Astrocyte of the cerebellum (primary cell): ENCODE measurements around the gene ZDHHC1.

Source experiments
- DNase-seq: peaks from one replicate; pipeline ENCODE4 v3.0.0-alpha.2; 2011; ENCODE audit warnings: low read depth
- H3K4me3 ChIP-seq: 2 replicates; pipeline ENCODE4 v1.5.1; 2011; ENCODE audit warnings: mild to moderate bottlenecking, low read depth, low read length, moderate library complexity
- CTCF ChIP-seq: IDR thresholded peaks from 2 replicates; pipeline ENCODE4 v1.5.1; 2012; ENCODE audit warnings: low read length, low read depth, moderate library complexity, mild to moderate bottlenecking; ENCODE audit errors: missing control alignments
- in situ Hi-C: cut with HindIII; loops from 2 replicates; pipeline ENCODE4 v1.10.0; 2017; ENCODE audit warnings: low sequenced_read_pairs

ZDHHC1 gene

GRCh38 chr16:67350324-67350723, 66.0 kb downstream of the ZDHHC1 start:
- H3K4me3 ChIP-seq: no peak overlapping the region
- DNase-seq: no peak
- in situ Hi-C loops: loop anchor here (10.0 kb wide), 1 partner anchor 94 kb away; no protein-coding TSS in a partner anchor
- TF ChIP-seq CTCF: no peak

DNA sequence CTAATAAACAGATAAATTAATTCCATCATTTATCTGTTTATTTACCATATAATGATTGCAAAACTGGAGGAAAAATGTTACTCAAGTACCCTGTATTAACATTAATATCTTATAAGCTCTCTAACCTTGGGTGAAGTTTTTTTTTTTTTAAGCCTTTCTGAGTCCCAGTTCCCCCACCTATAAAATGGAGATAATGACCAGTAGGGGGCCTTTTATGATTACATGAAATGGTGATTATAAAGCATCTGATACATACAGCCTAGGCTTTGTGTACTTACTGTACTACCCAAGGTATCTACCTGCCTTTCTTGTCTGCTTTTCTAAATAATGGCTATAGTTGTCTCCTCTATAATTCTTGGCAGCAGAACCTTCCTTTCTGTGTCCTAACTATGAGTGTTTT, 67.1 kb downstream of the ZDHHC1 start:
- H3K4me3 ChIP-seq: no peak overlapping the region
- in situ Hi-C loops: no loop called here
- peak; percentile 30 for TF ChIP-seq CTCF
- DNase-seq: peak; percentile 3

GRCh38 chr16:67346341-67346740, 69.9 kb downstream of the ZDHHC1 start:
- no peak for TF ChIP-seq CTCF

GRCh38 chr16:67345401-67345800, 70.9 kb downstream of the ZDHHC1 start:
- DNase-seq: no peak
- in situ Hi-C loops: no loop called here
- no peak overlapping the region for H3K4me3 ChIP-seq
- no peak for TF ChIP-seq CTCF

More at GRCh38 chr16:67346341-67346740, 69.9 kb downstream of the ZDHHC1 start:
- no peak for DNase-seq
- in situ Hi-C loops: no loop called here
- no peak overlapping the region for H3K4me3 ChIP-seq
